Measurements from ENCODE around the gene PMPCB.

Gene PMPCB

GRCh38 chr7:103325744-103326143 lies 28.5 kb downstream of the PMPCB start:
- no peak for DNase-seq (ENCODE audit: low read depth)

- no peak for DNase-seq (ENCODE audit: low read depth)
Measured at GRCh38 chr7:103336761-103337160, 39.5 kb downstream of the PMPCB start.

- DNase-seq (ENCODE audit: low read depth) = no peak
Measured at GRCh38 chr7:103338864-103339263, 41.6 kb downstream of the PMPCB start.

- no peak for DNase-seq (ENCODE audit: low read depth)
Measured at GRCh38 chr7:103341466-103341865, 44.2 kb downstream of the PMPCB start.

- DNase-seq (ENCODE audit: low read depth) = no peak
Measured at GRCh38 chr7:103343332-103343731, 46.1 kb downstream of the PMPCB start.

- DNase-seq (ENCODE audit: low read depth) = peak; percentile 6
Measured at GRCh38 chr7:103343758-103344452, 46.7 kb downstream of the PMPCB start.

- peak; percentile 78 for DNase-seq (ENCODE audit: low read depth)
Measured at GRCh38 chr7:103344453-103345149, 47.4 kb downstream of the PMPCB start, which contains the start of gene DNAJC2. Gene DNAJC2 (minus strand): TSS chr7:103344767. CDS start chr7:103344622, 145 bp downstream.

GRCh38 chr7:103346396-103346795 lies 49.2 kb downstream of the PMPCB start:
- no peak for DNase-seq (ENCODE audit: low read depth)

- DNase-seq (ENCODE audit: low read depth) = peak; percentile 70
Measured at GRCh38 chr7:103347507-103348267, 50.5 kb downstream of the PMPCB start, which contains the start of gene PSMC2. Gene PSMC2 (plus strand): TSS chr7:103347643. CDS start chr7:103347712, 69 bp downstream.

GRCh38 chr7:103348452-103348851 lies 51.2 kb downstream of the PMPCB start:
- DNase-seq (ENCODE audit: low read depth) = no peak

GRCh38 chr7:103348959-103349358 lies 51.7 kb downstream of the PMPCB start:
- DNase-seq (ENCODE audit: low read depth) = no peak

- DNase-seq (ENCODE audit: low read depth) = no peak
Measured at GRCh38 chr7:103349805-103350204, 52.6 kb downstream of the PMPCB start.

All from activated T-helper 9 cell treated with anti-CD3 and anti-CD28 coated beads, Interleukin-2, amount 50 U/mL, for 16 hours (primary cell).